ENCODE data around the gene PNPLA8.
"Not testable (repeated sequence)": the region's sequence is repeated elsewhere in the genome, so short reads cannot be mapped to it uniquely, and the experiment has no call there.

Gene PNPLA8

DNA sequence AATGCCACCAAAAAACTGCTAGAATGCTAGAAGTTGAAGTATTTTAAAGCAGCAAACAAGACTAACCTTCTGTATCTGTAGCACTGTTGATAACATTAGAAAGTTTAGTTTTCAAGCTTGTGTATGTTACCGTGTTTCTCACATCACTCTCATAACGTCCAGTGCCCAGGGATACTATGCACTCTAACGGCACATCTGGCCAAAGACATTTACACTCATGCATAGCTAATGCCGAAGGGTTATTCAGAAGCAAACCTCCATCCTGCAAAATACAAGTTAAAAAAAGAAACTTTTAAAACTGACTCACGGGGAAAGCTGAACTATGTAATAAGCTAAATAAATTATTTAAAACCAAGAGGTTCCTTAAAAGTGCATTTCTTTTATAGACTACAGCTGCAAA is 46.8 kb downstream of the PNPLA8 start:
- DNase-seq (ENCODE audit: low read depth in 2 of 2, low spot score in 1 of 2) = no peak

DNA sequence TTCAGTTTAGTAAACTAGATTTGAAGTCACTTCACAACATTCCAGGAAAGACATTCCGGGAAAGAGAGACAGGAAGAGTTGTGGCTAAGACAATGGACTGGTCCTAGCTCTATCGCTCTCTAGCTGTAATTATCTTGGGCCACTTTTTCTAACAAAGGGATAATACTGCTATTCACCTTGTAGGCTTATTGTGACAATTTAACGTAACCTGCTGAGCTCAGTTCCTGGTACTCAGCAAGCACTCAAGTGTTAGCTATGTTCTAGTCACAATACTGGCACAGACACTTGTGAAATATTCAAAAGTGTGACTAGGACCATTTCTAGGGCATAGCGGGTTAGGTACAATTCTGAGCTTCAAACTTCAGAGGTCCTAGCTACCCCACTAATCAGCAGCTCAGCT is 57.7 kb downstream of the PNPLA8 start:
- no peak for DNase-seq (ENCODE audit: low read depth in 2 of 2, low spot score in 1 of 2)

DNA sequence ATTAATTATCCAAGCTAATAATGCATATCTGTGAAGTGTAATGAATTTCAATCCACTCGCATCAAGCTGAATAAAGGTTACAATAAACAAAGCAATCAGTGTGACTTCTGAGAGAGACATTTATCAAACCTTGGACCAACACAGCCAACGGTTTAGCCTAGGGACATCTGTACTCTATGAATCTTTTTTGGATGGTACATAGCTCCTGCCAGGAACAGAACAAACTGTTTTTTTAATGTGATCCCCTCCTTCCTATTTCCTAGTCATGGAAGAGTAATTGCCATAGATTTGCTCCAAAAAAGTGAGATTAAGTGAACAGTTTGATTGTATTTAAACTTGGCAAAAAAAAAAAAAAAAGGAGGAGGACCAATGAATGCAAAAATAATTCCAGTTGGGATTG is 58.5 kb downstream of the PNPLA8 start:
- DNase-seq (ENCODE audit: low read depth in 2 of 2, low spot score in 1 of 2) = no peak

DNA sequence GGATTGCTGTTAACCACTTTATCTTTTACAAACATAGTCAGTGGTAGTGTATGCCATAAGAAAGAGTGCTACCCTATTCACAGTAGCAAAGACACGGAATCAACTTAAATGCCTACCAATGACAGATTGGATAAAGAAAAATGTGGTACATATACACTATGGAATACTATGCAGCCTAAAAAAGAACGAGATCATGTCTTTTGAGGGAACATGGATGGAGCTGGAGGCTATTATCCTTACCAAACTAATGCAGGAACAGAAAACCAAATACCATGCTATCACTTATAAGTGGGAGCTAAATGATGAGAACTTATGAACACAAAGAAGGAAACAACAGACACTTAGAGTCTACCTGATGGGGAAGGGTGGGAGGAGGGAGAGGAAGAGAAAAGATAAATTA is 59.6 kb downstream of the PNPLA8 start:
- DNase-seq (ENCODE audit: low read depth in 2 of 2, low spot score in 1 of 2) = not testable (repeated sequence)

DNA sequence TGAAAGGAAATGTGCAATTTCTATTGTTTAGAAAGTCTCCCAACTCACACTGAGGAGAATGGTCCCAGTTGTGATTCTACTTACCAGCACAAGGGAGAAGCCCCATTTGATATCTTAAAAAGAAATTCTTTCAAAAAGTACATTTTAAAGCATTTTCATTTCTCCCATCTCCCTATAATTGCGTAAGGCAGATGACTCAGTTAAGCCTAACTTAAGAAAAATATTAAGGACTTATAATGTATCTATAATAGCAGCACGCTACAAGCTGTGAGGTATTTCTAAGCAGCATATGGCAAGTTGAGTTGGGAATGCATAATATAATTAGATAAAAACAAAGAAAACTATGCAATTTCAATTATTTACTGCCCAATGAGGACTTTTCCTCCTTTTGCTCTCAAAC is 61.2 kb downstream of the PNPLA8 start:
- no peak for DNase-seq (ENCODE audit: low read depth in 2 of 2, low spot score in 1 of 2)

DNA sequence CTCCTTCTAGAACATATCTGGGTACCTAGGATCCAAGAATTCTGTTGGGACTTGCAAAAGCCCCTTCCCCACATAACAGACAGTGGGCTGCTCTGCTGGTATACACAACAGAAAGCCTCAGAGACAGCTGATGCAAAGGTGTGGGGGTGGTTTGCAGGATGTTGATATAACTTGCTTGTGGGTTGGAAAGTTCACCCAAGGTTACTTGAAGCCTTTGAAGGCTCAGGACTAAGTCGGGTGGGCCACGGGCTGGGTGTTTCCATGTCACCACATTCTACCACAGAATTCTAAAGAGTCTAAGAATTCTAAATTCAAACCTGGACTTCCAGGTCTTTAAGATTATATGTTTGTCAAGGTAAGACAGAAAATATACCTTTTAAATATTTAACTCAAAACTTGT is 62.3 kb downstream of the PNPLA8 start:
- no peak for DNase-seq (ENCODE audit: low read depth in 2 of 2, low spot score in 1 of 2)

DNA sequence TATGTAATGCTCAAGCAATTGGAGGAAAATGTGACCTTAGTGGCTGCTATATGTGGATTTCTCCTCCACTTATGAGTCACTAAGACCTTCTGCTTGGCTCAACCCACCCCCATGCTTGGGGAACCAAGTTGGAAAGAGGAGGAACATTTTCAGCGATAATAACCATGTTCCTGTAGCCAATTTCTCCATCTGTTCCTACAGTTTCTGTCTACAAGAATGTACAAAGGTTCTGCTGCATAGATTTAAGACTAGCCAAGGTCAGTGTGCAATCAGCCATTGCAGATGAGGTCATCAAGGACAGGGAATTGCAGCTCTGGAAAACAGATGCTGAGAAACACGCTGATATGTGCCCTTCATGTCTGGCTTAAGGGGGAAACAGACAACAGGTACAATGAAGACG is 64.1 kb downstream of the PNPLA8 start:
- no peak for DNase-seq (ENCODE audit: low read depth in 2 of 2, low spot score in 1 of 2)

DNA sequence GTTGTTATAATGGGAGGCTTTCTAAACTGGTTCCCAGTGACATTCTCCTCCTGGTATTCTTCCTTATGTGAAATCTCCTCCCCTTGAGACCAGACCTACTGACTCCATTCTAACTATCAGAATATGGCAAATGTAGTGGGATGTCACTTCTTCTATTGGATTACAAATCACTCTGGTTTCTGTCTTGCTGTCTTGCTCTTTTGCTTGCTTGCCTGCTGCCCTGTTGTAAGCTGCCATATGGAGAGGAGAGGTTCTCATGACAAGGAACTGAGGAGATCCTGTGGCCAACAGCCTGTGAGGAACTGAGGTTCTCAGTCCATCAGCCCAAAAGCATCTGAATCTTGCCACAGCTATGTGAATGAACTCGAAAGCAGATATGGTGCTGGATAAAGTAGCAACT is 65.0 kb downstream of the PNPLA8 start:
- DNase-seq (ENCODE audit: low read depth in 2 of 2, low spot score in 1 of 2) = no peak

DNA sequence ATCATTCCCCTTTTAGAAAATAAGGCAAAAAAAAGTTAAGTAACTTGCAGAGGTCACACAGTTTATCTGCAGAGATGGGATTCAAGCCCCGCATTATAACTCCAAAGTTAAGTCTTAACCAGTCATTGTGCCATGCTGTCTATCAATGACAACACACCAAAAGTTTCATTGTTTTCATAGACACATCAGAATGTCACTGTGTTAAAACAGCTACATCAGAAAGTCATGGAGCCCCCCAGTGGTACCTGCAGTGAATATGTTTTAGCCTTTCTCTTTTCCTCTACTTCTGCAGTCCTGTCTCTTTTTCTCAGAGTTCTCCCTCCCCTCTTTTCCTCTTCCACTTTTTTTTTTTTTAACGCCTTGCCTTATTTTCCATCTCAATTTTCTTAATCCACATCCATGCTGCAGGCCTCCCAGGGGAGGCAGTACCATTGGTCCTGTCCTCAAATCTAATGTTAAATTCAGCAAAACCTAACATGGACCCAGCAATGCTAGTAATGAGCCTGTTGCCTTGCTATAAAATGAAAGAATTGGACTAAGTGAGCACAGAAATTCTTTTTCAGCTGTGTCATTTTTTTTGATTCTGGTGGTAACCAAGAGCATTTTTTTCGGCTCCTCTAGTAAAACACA is 65.9 kb downstream of the PNPLA8 start:
- DNase-seq (ENCODE audit: low read depth in 2 of 2, low spot score in 1 of 2) = no peak

DNA sequence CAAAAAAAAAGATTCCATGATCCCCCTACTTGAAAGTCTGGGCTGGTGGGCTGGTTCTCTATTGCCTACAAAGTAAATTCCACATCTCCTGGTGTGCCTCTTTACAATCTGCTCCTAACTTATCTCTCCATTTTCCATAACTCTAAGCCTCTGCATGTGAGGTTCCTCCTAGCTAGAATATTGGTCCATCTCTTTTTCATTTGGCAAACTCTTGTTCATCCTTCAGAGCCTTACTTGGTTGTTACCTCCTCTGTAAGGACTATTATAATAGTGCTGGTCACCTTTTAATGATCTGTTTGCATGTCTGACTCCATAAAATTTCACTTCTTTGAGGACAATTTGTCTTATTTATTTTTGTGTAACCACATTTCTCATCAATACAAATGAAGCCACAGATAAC is 68.1 kb downstream of the PNPLA8 start:
- no peak for DNase-seq (ENCODE audit: low read depth in 2 of 2, low spot score in 1 of 2)

DNA sequence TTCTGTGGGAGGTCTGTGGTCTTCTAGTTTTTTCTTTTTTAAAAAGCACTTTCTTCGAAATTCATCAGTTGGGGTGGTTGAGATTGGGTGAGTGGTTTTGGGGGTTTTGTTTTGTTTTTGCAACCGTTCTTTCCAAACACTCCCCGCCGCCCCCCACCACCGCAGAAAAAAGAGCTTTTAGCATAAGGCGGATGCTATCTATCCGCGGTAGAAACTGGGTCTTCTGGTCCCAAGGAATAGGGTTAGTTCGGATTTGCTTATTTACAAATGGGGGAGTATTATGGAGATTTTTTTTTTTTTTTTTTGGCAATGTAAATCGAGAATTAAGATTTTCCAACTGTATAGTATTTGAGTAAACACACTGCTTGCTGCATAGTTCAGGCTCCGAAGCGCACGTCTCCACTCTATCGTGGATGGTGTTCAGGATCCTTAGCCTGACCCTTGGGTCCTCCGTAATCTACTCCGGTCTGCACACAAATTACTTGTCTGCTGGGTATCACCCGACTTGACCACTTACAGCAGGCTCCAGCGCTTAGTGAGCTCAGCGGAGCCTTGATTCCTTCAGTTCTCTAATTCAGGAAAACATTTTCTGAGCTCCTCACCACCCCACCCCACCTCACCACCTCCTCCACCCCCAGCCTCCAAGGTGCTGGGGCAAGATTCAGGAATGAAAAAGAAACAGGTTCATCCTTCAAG is 68.9 kb downstream of the PNPLA8 start:
- no peak for DNase-seq (ENCODE audit: low read depth in 2 of 2, low spot score in 1 of 2)

DNA sequence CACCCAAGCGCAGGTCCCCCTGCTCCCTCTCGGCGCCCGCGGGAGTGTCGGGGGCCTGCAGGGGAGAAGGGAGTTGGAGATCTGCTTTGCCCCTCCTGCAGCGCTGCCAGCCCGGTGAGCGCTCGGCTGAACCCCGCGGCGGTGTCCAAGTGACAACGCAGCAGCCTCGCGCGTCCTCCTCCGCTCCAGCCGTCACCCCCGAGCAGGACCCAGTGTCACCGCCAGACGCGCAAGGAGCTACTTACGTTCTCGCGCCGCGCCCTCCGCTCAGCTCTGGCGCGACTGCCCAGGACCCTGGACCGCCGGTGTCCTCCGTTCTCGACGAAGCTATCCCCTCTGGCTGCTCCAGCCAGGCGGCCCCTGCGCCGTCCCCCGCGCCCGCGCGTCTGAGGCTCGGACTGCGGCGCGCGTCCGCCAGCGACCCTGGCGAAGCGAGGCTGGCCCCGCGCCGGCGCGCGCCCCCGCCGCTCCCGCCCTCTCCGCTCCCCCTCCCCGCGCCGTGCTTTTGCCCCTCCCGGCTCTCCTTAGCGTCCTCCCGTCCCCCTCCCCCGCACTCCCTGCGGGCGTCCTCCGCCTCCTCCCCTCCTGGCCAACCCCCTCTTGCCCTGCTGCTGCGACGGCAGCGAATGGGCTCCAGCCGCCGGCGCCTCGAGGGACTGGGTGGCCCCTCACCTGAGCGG is 69.8 kb downstream of the PNPLA8 start, which contains the start of gene NRCAM:
Gene NRCAM (minus strand): TSS at position 439 of the 680 bp plus-strand sequence. CDS start 216,372 bp downstream, outside the sequence.
- DNase-seq (ENCODE audit: low read depth in 2 of 2, low spot score in 1 of 2) = no peak

DNA sequence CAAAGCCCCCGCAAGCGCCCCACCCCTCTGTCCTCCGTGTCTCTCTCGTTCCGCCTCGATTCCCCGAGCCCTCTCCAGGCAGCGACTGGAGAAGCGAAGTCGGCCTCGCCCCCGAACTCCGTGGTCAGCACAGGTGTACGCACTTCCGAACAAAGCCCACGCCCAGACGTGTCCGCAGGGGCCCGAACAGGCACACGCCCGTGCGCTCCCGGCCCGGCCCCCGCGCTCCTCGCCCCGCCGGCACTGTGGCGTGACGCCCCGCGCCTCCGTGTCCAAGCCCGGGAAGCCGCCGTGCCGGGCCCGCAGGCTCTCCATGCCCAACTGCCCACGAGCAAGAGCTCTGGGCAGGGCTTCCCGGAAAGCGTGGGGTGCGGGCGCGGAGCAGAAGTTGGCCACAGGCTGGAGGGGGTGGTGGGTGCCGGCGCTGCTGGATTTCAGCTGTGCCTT is 70.4 kb downstream of the PNPLA8 start:
- no peak for DNase-seq (ENCODE audit: low read depth in 2 of 2, low spot score in 1 of 2)

DNA sequence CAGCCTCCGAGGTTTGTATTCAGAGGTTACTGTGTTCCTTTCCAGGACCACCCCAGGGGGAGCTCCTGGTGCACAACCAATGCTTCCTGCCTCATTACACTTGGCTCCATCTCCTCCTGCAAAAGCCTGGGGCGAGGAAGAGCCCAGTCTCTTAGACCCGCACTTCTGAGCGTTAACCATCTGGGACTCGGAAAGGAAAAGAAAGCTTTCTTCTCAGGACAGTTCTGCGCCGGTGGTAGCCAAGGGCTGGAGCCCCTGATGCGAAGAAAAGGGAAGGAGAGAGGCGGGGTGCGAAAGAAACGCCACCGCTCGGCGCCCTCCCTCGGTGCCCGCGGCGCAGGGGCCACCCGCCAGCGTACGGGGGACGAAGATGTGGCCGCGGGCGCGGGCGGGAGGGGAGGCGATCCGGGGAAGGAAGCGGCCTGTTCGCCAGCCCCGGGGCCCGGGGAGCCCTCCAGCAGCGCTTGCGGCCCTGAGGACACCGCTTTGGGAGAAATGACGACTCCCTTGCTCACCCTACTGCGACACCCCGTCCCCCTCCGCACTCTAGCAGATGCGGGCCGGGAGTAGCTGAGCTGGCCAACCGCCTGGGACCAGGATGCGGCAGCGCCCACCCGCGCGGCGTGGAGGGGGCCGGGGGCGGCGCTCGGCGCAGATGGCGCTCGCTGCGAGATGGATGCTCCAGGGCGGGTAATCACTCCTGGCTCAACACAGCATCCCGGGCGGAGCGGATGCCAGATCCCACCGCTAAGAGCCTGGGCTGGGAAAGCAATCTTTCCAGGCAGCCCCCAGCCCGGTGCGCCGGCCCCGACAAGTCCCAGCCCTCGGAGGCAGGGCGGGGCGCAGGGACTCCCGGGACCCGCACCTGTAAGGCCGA is 71.0 kb downstream of the PNPLA8 start:
- DNase-seq (ENCODE audit: low read depth in 2 of 2, low spot score in 1 of 2) = no peak

DNA sequence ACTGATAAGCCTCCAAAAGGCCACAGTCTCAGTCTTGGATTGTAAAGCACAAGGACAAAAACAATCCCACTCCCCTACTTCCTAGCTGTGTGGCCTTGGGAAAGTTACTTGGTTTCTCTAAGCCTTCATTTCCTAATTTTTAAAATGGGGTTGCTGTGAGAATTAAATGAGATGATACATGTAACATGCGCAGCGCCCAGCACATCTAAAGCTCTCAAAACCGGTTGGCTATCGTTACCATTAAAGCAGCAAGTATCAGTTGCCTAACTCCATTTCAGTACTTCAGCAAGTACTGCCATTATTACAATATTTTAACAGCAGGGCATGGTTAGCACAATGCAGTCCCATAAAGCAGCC is 71.6 kb downstream of the PNPLA8 start:
- no peak for DNase-seq (ENCODE audit: low read depth in 2 of 2, low spot score in 1 of 2)

DNA sequence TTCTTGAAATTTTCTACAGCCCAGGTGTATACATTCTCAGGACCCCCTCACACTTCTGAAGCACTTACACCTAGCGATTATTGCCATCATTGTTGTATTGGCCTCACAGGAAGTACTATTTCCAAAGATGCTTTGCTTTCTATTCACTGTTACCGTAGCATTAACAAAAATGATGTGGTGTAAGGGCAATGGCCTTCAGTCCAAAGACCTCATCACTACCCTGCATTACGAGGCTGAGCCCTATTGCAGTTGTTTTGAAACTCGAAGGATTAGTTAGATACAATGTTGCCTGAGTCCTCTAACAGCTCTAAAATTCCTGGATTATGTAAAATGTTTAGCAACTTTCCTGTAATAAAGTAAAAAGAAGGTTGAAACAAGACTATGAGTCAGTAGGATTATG is 72.6 kb downstream of the PNPLA8 start:
- no peak for DNase-seq (ENCODE audit: low read depth in 2 of 2, low spot score in 1 of 2)

DNA sequence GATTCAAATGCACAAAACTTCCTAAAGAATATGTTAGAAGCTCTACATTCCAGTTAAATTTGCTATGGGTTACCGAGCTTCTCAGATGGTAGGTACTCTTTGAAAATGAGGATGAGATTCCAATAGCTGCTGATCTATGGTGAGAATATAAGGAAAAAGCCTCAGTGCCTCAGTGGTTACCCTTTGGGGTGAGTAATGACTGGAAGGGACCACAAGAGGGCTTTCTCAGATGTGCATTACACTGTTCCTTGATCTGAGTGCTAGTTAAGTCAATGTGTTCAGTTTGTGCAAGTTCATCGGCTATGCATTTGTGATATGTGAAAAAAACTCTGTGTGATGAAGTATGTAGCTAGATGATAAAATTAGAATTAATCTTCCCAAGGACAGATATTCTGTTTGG is 73.2 kb downstream of the PNPLA8 start:
- no peak for DNase-seq (ENCODE audit: low read depth in 2 of 2, low spot score in 1 of 2)

DNA sequence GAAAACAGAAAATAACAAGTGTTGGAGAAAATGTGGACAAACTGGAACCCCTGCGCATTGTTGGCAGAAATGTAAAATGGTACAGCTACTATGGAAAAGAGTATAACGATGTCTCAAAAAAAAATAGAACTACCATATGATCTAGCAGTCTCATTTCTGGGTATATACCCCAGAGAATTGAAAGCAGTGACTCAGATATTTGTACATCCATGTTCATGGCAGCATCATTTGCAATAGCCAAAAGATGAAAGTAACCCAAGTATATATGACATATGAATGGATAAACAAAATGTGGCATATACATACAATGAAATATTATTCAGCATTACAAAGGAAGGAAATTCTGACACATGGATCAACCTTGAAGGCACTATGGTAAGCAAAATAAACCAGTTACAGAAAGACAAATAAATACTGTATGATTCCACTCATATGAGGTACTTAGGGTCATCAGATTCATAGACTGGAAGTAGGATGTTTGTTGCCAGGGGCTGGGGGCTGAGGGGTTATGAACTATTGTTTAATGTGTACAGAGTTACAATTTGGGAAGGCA is 74.6 kb downstream of the PNPLA8 start:
- no peak for DNase-seq (ENCODE audit: low read depth in 2 of 2, low spot score in 1 of 2)

DNA sequence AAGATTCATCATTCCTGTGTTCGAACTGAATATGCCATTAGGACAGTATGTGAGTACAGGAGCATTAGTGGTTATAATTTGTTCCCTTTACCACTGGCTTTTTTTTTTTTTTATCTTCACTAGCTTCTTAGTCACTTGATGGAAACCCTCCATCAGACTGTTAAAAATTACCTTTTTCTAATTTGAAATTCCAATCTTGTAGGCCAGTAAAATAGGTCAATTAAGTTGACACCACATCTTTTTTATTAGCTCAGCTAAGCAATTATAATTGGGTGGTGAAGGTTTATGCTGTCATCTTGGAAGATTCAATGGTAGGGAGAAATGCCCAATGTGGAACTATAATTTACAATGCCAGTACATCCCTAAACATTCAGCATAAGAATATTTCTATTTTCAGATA is 75.8 kb downstream of the PNPLA8 start:
- no peak for DNase-seq (ENCODE audit: low read depth in 2 of 2, low spot score in 1 of 2)

DNA sequence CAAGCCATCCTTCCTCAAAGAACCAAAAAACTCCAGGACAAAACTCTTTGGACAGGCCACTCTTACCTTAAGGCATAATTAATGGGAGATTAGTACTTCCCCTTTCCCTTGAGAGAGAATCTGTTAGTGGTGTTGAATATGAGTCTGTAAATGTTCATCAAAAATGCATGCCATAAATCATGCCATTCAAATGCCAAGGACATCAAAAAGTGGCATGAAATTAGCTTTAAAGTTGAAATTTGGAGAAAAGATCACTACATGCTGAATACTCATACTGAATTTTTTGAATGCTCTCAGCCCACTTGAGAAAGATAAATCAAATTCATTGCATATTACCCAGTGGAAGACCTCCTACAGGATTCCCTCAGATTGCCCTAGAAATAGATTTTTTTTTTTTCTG is 76.4 kb downstream of the PNPLA8 start:
- no peak for DNase-seq (ENCODE audit: low read depth in 2 of 2, low spot score in 1 of 2)

All from stimulated activated CD8-positive, alpha-beta memory T cell treated with anti-CD3 and anti-CD28 coated beads, Interleukin-4, amount 100 ng/mL, for 4 hours (primary cell).